HEK293 (cell line): ENCODE measurements around the gene IGFBPL1.
A peak's percentile ranks its signal among the peaks of the same experiment; 100 is the strongest.

ENCODE experiments used
- FEZF1 ChIP-seq: fragments of 450-650 bp; formaldehyde crosslinking; IDR thresholded peaks from 2 replicates; pipeline ENCODE4 v1.5.1; 2016; ENCODE audit warnings: missing biosample characterization, missing genetic modification characterization
- KLF1 ChIP-seq: fragments of 450-650 bp; formaldehyde crosslinking; IDR thresholded peaks from 2 replicates; pipeline ENCODE4 v1.5.1; 2016; ENCODE audit warnings: missing biosample characterization, missing genetic modification characterization
- KLF8 ChIP-seq: fragments of 450-650 bp; formaldehyde crosslinking; IDR thresholded peaks from 2 replicates; pipeline ENCODE4 v1.5.1; 2016; ENCODE audit warnings: missing biosample characterization, missing genetic modification characterization
- KLF9 ChIP-seq: fragments of 450-650 bp; formaldehyde crosslinking; IDR thresholded peaks from 2 replicates; pipeline ENCODE4 v1.5.1; 2016; ENCODE audit warnings: missing biosample characterization, missing genetic modification characterization, low read depth
- MZF1 ChIP-seq: fragments of 450-650 bp; formaldehyde crosslinking; IDR thresholded peaks from 2 replicates; pipeline ENCODE4 v1.5.1; 2017; ENCODE audit warnings: missing biosample characterization, missing genetic modification characterization, borderline replicate concordance
- PRDM10 ChIP-seq: fragments of 450-650 bp; formaldehyde crosslinking; IDR thresholded peaks from 2 replicates; pipeline ENCODE4 v1.5.1; 2016; ENCODE audit warnings: missing biosample characterization, missing genetic modification characterization
- PRDM4 ChIP-seq: fragments of 450-650 bp; formaldehyde crosslinking; IDR thresholded peaks from 2 replicates; pipeline ENCODE4 v1.5.1; 2017; ENCODE audit warnings: missing biosample characterization, missing genetic modification characterization
- REST ChIP-seq: fragments of 450-650 bp; formaldehyde crosslinking; IDR thresholded peaks from 2 replicates; pipeline ENCODE4 v1.5.1; 2016; ENCODE audit warnings: missing biosample characterization, missing genetic modification characterization
- SP2 ChIP-seq: fragments of 450-650 bp; formaldehyde crosslinking; IDR thresholded peaks from 2 replicates; pipeline ENCODE4 v1.5.1; 2016; ENCODE audit warnings: missing biosample characterization, missing genetic modification characterization
- YY1 ChIP-seq: fragments of 450-650 bp; formaldehyde crosslinking; IDR thresholded peaks from 2 replicates; pipeline ENCODE4 v1.5.1; 2018; ENCODE audit warnings: missing biosample characterization, missing genetic modification characterization
- ZBTB17 ChIP-seq: fragments of 450-650 bp; formaldehyde crosslinking; IDR thresholded peaks from 2 replicates; pipeline ENCODE4 v1.5.1; 2016; ENCODE audit warnings: missing biosample characterization, missing genetic modification characterization
- ZBTB26 ChIP-seq: fragments of 450-650 bp; formaldehyde crosslinking; optimal IDR thresholded peaks from 2 replicates; pipeline ENCODE3; 2016; ENCODE audit warnings: missing biosample characterization, mild to moderate bottlenecking, missing genetic modification characterization
- ZFP37 ChIP-seq: fragments of 450-650 bp; formaldehyde crosslinking; IDR thresholded peaks from 2 replicates; pipeline ENCODE4 v1.5.1; 2016; ENCODE audit warnings: missing biosample characterization, missing genetic modification characterization
- ZIC2 ChIP-seq: fragments of 450-650 bp; formaldehyde crosslinking; IDR thresholded peaks from 2 replicates; pipeline ENCODE4 v1.5.1; 2016; ENCODE audit warnings: missing biosample characterization, missing genetic modification characterization
- ZNF2 ChIP-seq: fragments of 450-650 bp; formaldehyde crosslinking; IDR thresholded peaks from 2 replicates; pipeline ENCODE4 v1.5.1; 2016; ENCODE audit warnings: missing biosample characterization, missing genetic modification characterization
- ZNF341 ChIP-seq: fragments of 450-650 bp; formaldehyde crosslinking; IDR thresholded peaks from 2 replicates; pipeline ENCODE4; 2016; ENCODE audit warnings: low read depth, missing biosample characterization, missing genetic modification characterization
- ZNF350 ChIP-seq: fragments of 450-650 bp; formaldehyde crosslinking; IDR thresholded peaks from 2 replicates; pipeline ENCODE4 v1.5.0; 2017; ENCODE audit warnings: missing biosample characterization, mild to moderate bottlenecking, missing genetic modification characterization
- ZNF366 ChIP-seq: fragments of 450-650 bp; formaldehyde crosslinking; conservative IDR thresholded peaks from 2 replicates; pipeline ENCODE4 v1.5.1; 2016; ENCODE audit warnings: missing biosample characterization, missing genetic modification characterization
- ZNF529 ChIP-seq: fragments of 450-650 bp; formaldehyde crosslinking; IDR thresholded peaks from 2 replicates; pipeline ENCODE4 v1.5.1; 2017; ENCODE audit warnings: missing genetic modification characterization, missing biosample characterization; ENCODE audit not compliant: insufficient replicate concordance
- ZNF544 ChIP-seq: fragments of 450-650 bp; formaldehyde crosslinking; IDR thresholded peaks from 2 replicates; pipeline ENCODE4 v1.5.0; 2017; ENCODE audit warnings: missing biosample characterization, missing genetic modification characterization
- ZNF626 ChIP-seq: fragments of 450-650 bp; sonication (Bioruptor Pico); formaldehyde crosslinking; IDR thresholded peaks from 2 replicates; pipeline ENCODE4 v1.5.1; 2018; ENCODE audit warnings: missing biosample characterization, missing genetic modification characterization, inconsistent platforms
- ZNF629 ChIP-seq: fragments of 450-650 bp; formaldehyde crosslinking; IDR thresholded peaks from 2 replicates; pipeline ENCODE4 v1.5.1; 2017; ENCODE audit warnings: missing biosample characterization, missing genetic modification characterization
- ZNF664 ChIP-seq: fragments of 450-650 bp; formaldehyde crosslinking; IDR thresholded peaks from 2 replicates; pipeline ENCODE4 v1.5.1; 2016; ENCODE audit warnings: missing biosample characterization, missing genetic modification characterization
- ZNF747 ChIP-seq: fragments of 450-650 bp; formaldehyde crosslinking; IDR thresholded peaks from 2 replicates; pipeline ENCODE4 v1.5.1; 2016; ENCODE audit warnings: missing biosample characterization, missing genetic modification characterization
- ZNF837 ChIP-seq: fragments of 450-650 bp; formaldehyde crosslinking; IDR thresholded peaks from 2 replicates; pipeline ENCODE4 v1.5.1; 2016; ENCODE audit warnings: missing biosample characterization, missing genetic modification characterization
- ZNF843 ChIP-seq: fragments of 450-650 bp; formaldehyde crosslinking; IDR thresholded peaks from 2 replicates; pipeline ENCODE4 v1.5.1; 2016; ENCODE audit warnings: missing biosample characterization, missing genetic modification characterization
- ZSCAN4 ChIP-seq: fragments of 450-650 bp; formaldehyde crosslinking; IDR thresholded peaks from 2 replicates; pipeline ENCODE4 v1.5.1; 2017; ENCODE audit warnings: missing biosample characterization, missing genetic modification characterization
- ZXDB ChIP-seq: fragments of 450-650 bp; formaldehyde crosslinking; IDR thresholded peaks from 2 replicates; pipeline ENCODE4 v1.5.1; 2016; ENCODE audit warnings: missing biosample characterization, missing genetic modification characterization

Gene IGFBPL1

GRCh38 chr9:38392235-38393127 is 31.8 kb downstream of the IGFBPL1 start, which contains the start of gene ALDH1B1 (continued):
- TF ChIP-seq ZNF629 (no peak), ZNF544 (no peak), ZNF664 (tag by site-specific recombination) (no peak), SP2 (peak; percentile 86), ZNF2 (no peak), ZXDB (no peak), ZNF837 (no peak), FEZF1 (tag by site-specific recombination) (no peak), KLF9 (peak; percentile 70), ZNF626 (tag by site-specific recombination) (no peak), ZNF747 (tag by site-specific recombination) (no peak), ZIC2 (tag by site-specific recombination) (no peak), ZNF843 (tag by site-specific recombination) (no peak), ZBTB17 (tag by site-specific recombination) (peak; percentile 74; the same call in 1 of the 2 replicates), ZFP37 (tag by site-specific recombination) (no peak), REST (tag by site-specific recombination) (no peak), ZSCAN4 (no peak), ZNF341 (tag by site-specific recombination) (0 out of 2 replicates have a peak, but pooled peaks have one; percentile 22), ZBTB26 (peak; percentile 37), PRDM10 (tag by site-specific recombination) (peak; percentile 56), ZNF529 (tag by site-specific recombination) (no peak), ZNF350 (tag by site-specific recombination) (no peak), KLF8 (tag by site-specific recombination) (0 out of 2 replicates have a peak, but pooled peaks have one; percentile 45), MZF1 (tag by site-specific recombination) (peak; percentile 74; the same call in 1 of the 2 replicates), YY1 (tag by site-specific recombination) (0 out of 2 replicates have a peak, but pooled peaks have one; percentile 22), PRDM4 (tag by site-specific recombination) (no peak), KLF1 (tag by site-specific recombination) (peak; percentile 66), ZNF366 (tag by site-specific recombination) (peak; percentile 46)
